Lung (tissue), 12 donors: ENCODE measurements around the gene SNCAIP. TPM values are rescaled to one million over a fixed set of nuclear protein-coding genes. Genes with fewer than 3 reads are reported as not detected.

Experiments
- ATAC-seq: fragments of 200-7000 bp; cut with Tn5 transposase; one replicate; pipeline ENCODE4 v1.9.1; 2020; ENCODE audit warnings: moderate number of reproducible peaks; ENCODE audit not compliant: insufficient read depth, low FRiP score
- DNase-seq, 3 donors: peaks; one replicate each; pipeline ENCODE4 v3.0.0-alpha.2; 2013 to 2017
- H3K27ac ChIP-seq, 2 donors: one replicate each; pipeline ENCODE4 v1.5.1; 2013; ENCODE audit warnings: mild to moderate bottlenecking in 2 of 2, moderate library complexity in 2 of 2, control low read depth in 1 of 2, inconsistent platforms in 1 of 2, low read depth in 1 of 2, low read length in 1 of 2
- H3K27me3 ChIP-seq, 3 donors: one replicate each; pipeline ENCODE4 v1.5.1; 2013; ENCODE audit warnings: low read length in 2 of 3; ENCODE audit not compliant: control insufficient read depth in 3 of 3, insufficient read depth in 3 of 3
- H3K36me3 ChIP-seq, 4 donors: one replicate each; pipeline ENCODE4 v1.5.1; 2013; ENCODE audit warnings: low read length in 4 of 4, mild to moderate bottlenecking in 1 of 4, moderate library complexity in 1 of 4; ENCODE audit not compliant: control insufficient read depth in 4 of 4, insufficient read depth in 4 of 4
- H3K4me1 ChIP-seq, 5 donors: one replicate each; pipeline ENCODE4 v1.5.1; 2013; ENCODE audit warnings: low read length in 5 of 5, mild to moderate bottlenecking in 2 of 5, moderate library complexity in 1 of 5; ENCODE audit not compliant: control insufficient read depth in 5 of 5, insufficient read depth in 5 of 5
- H3K4me3 ChIP-seq: one replicate; pipeline ENCODE4 v1.5.1; 2013; ENCODE audit warnings: mild to moderate bottlenecking, control low read depth, moderate library complexity
- H3K9ac ChIP-seq, 2 donors: one replicate each; pipeline ENCODE4 v1.5.1; 2013; ENCODE audit warnings: low read length in 2 of 2, control low read depth in 1 of 2; ENCODE audit not compliant: insufficient read depth in 1 of 2
- H3K9me3 ChIP-seq, 4 donors: one replicate each; pipeline ENCODE4 v1.5.1; 2013; ENCODE audit warnings: low read length in 3 of 4, mild to moderate bottlenecking in 1 of 4, moderate library complexity in 1 of 4; ENCODE audit not compliant: control insufficient read depth in 4 of 4, insufficient read depth in 3 of 4
- CTCF ChIP-seq: IDR thresholded peaks from 2 replicates; pipeline ENCODE4 v1.5.1; 2012; ENCODE audit warnings: mild to moderate bottlenecking; ENCODE audit errors: control extremely low read depth, extremely low read depth
- WGBS, 2 donors: extraction: QIAGEN DNeasy Blood & Tissue Kit; methylation state at CpG; one replicate each; pipeline ENCODE4 v1.1.7; 2013; 5-methylcytosine and 5-hydroxymethylcytosine counted together
- polyA plus RNA-seq, 2 donors: library from polyadenylated mRNA; stranded (reverse); fragments of 200-250 nt; gene quantifications; one replicate each; pipeline ENCODE4 v1.2.1, GENCODE V29; 2013
- total RNA-seq, 2 donors: library from RNA; depleted of rRNA in 1 of 2; stranded (reverse); fragments of >200 nt in 1 of 2; gene quantifications; one replicate each; pipeline ENCODE4 v1.2.1, GENCODE V29; 2014 to 2021
- donor health status: control.
- donor health status: control.
- donor health status: Bipolar disorder and iron deficiency.
- donor health status: healthy.
- donor health status: DM: yes; HTN: yes; CAD: no.

SNCAIP gene
- total and polyA plus RNA-seq, 4 donors, result 1.4 to 25.7 (median 4.7) TPM

GRCh38 chr5:122385286-122385685 lies 73.2 kb downstream of the SNCAIP start:
- Histone ChIP-seq H3K4me3 (no peak overlapping the region), H3K36me3 (no peaks in the 10 kb centered on the region), H3K27me3 (no peaks in the 10 kb centered on the region), H3K27ac (no peak overlapping the region), H3K9me3 (no peaks in the 10 kb centered on the region), H3K4me1 (peaks cover 0 to 17% (median 6%) of the 10 kb centered on the region in 5 donors), H3K9ac (no peak overlapping the region)
- no peak for TF ChIP-seq CTCF
- WGBS, 2 donors, result 88 to 92% methylated on average over 4 of the region's 4 CpGs
- no peak for ATAC-seq
- peak in 2 of 3 donors; percentile 15 to 37 for DNase-seq

GRCh38 chr5:122385808-122386207 lies 73.8 kb downstream of the SNCAIP start:
- Histone ChIP-seq H3K27me3 (no peaks in the 10 kb centered on the region), H3K27ac (no peak overlapping the region)
- peak in 2 of 3 donors; percentile 68 to 83 for DNase-seq

GRCh38 chr5:122390154-122390553 lies 78.1 kb downstream of the SNCAIP start:
- H3K4me1 ChIP-seq, result peaks cover 0 to 49% (median 11%) of the 10 kb centered on the region in 5 donors
- no peak for ATAC-seq
- TF ChIP-seq CTCF, result no peak
- H3K9me3 ChIP-seq, result peaks cover 0 to 1% (median 0%) of the 10 kb centered on the region in 4 donors
- no peak overlapping the region for H3K4me3 ChIP-seq
- H3K36me3 ChIP-seq, result no peaks in the 10 kb centered on the region
- no peak overlapping the region for H3K9ac ChIP-seq
- H3K27ac ChIP-seq, result no peak overlapping the region
- WGBS, 2 donors, result 82 to 83% methylated on average over 7 of the region's 7 CpGs
- no peaks in the 10 kb centered on the region for H3K27me3 ChIP-seq
- DNase-seq, result no peak

More at GRCh38 chr5:122385808-122386207, 73.8 kb downstream of the SNCAIP start:
- Histone ChIP-seq H3K9ac (no peak overlapping the region), H3K36me3 (no peaks in the 10 kb centered on the region), H3K4me1 (peaks cover 0 to 22% (median 10%) of the 10 kb centered on the region in 5 donors), H3K9me3 (peaks cover 0 to 1% (median 0%) of the 10 kb centered on the region in 4 donors), H3K4me3 (no peak overlapping the region)
- ATAC-seq, result no peak
- 79 to 86% methylated on average over 3 of the region's 3 CpGs for WGBS, 2 donors
- TF ChIP-seq CTCF, result no peak

GRCh38 chr5:122390694-122391093 lies 78.7 kb downstream of the SNCAIP start:
- Histone ChIP-seq H3K27ac (no peak overlapping the region), H3K4me3 (no peak overlapping the region), H3K9ac (no peak overlapping the region), H3K27me3 (no peaks in the 10 kb centered on the region), H3K9me3 (peaks cover 0 to 1% (median 0%) of the 10 kb centered on the region in 4 donors), H3K36me3 (no peaks in the 10 kb centered on the region), H3K4me1 (peaks cover 0 to 44% (median 11%) of the 10 kb centered on the region in 5 donors)
- no peak for ATAC-seq
- no peak for TF ChIP-seq CTCF
- DNase-seq, result no peak
- WGBS, 2 donors, result 88 to 90% methylated on average over 3 of the region's 3 CpGs
